ENCODE measurements around the gene FASN.

Gene FASN

DNA sequence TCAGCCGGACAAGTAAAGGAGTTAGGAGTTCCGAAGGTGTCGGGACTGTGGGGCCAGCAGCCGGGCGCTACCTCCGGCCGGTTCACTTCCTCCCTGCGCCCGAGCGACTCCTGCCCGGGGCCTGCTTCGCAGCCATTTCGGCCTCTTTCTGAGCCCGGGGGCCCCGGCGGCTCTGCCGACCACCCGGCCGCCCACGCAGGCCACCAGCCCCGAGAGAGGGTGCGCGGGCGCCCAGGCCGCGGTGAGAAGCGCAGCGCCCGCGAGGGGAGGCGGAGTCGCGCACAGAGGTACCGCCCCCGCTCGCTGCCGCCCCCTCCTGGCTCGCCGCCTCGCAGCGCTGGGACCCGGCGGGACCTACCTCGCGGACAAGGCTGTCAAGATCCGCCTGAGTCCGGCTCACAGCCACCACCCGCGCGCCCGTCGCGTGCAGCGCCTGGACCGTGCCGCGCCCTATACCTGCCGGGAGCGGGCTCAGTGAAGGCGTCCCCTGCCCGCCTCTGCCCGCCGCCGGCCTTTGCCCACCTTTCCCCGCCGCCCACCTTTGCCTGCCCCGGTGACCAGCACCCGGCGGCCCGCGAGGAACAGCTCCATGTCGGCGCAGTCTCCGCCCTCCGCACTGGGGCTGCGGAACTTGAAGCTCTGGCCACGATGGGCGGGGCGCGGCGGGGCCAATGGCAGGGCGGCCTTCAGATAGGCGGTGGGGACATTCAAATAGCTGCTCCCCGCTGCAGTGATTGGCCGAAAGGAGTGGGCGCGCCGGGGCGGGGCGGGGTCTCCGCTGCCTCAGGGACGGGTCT, 60.7 kb downstream of the FASN start, which contains the start of gene DCXR:
TSS of gene DCXR (minus strand) at position 606 of the 797 bp plus-strand sequence. CDS start at position 591, 15 bp downstream.
- DNase-seq, result peak; percentile 94 to 99

DNA sequence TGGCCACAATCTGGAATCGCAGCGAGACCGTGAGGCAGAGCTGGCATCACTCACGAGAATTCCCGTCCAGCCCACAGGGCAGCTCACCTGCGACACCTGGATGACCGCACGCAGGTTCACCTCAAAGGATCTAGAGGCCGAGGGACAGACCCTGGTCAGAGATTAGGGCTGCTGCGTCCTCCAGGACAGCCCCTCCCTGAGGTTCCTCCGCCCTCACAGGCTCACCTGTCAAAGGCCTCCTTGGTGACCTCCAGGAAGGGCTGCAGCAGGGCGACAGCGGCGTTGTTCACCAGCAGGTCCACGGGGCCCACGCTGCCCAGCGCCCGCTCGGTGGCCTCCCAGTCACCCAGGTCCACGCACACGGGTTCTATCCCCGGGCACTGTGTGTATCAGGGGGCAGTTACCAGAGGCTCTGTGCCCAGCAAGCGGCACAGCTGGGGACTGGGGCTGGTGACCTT, 61.4 kb downstream of the FASN start:
- no peak for DNase-seq

DNA sequence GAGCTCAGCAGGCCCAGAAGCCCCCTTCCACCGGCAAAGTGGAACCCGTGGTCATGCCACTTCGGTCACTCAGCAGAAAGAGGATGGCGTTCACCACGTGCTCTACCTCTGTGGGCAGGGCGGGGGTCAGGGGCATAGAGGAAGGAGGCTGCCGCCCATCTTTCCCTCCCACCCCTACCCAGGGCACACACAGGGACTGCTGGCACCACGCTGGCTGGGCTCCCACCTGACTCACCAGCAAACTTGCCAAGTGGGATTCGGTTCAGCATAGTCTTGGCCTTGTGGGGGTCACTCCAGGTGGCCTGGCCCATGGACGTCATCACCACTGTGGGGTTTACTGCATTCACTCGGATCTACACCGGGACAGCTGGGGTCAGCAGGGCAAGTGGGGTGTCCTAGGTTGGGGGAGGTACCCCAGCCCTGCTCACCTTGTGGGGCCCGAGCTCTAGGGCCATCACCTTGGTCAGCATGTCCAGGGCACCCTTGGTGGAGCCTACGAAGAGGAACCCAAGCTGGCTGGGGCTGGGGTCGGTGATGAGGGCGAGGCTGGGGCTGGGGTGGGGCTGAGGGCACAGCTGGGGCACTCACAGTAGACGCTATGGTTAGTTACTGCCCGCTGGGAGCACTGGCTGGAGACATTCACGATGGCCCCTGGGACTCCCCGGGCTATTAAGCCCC, 61.9 kb downstream of the FASN start:
- no peak for DNase-seq

DNA sequence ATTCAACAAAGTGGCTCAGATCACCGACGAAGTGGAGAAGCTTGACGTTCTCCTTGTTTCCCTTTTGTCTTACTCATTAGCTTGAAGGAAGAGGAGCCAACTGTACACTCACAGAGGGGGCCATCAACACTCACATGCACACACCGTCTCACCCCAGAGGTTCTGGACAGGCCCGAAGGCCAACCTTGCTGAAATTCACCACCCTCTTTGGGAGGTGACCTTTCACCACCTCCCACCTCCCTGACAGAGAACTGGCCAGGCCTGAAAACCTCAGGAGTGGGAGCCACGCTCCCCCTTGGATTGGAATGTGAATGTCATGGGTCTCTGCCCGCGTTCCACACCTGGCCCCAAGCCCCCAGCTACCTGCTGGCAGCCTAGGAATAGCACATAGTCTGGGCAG, 62.5 kb downstream of the FASN start:
- no peak for DNase-seq

DNA sequence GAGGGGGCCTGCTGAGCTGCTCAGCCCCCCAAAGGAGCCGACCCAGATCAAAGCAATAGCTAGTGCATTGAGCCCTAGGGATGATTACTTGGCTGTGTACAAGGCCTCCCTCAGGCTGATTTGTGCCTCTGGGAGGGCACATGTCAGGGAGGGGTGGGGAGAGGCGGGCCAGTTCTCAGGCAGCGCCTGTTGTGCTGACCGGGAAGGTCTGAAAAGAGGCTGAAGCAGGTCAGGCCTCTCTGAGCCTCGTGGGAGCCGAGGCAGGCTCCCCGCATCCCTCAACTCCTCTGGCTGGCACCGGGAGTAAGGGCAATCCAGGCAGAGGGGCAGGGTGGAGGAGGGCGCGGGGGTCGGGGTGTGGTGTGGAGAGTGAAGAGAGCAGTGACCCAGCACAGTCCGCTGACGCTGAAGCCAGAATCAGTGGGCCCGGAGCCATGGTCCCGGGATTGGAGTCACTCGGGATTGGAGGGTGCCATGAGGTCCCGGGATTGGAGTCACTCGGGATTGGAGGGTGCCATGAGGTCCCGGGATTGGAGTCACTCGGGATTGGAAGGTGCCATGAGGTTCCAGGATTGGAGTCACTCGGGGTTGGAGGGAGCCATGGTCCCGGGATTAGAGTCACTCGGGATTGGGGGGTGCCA, 63.5 kb downstream of the FASN start:
- no peak for DNase-seq

DNA sequence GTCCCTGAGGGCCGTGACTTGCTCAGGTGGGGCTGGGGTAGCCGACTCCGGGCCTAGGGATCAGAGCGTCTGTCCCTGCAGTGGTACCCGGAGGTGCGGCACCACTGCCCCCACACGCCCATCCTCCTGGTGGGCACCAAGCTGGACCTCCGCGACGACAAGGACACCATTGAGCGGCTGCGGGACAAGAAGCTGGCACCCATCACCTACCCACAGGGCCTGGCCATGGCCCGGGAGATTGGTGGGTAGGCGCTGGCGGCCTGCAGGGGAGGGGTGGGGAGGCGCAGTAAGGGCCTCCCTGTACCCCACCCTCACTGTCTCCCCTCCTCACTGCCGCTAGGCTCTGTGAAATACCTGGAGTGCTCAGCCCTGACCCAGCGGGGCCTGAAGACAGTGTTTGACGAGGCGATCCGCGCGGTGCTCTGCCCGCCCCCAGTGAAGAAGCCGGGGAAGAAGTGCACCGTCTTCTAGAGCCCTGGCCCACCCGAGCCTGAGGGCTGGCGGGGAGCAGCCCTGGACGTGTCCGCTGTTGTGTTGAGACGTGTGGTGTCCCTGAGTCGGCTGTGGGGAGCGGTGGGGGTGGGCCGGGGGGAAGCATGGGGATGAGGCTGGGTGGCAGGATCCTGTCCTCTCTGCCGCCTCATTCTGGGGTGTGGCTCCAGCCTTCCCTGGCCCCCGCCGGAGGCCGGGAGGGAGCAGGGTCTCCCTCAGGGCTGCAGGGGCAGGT, 64.5 kb downstream of the FASN start:
- DNase-seq, result no peak

DNA sequence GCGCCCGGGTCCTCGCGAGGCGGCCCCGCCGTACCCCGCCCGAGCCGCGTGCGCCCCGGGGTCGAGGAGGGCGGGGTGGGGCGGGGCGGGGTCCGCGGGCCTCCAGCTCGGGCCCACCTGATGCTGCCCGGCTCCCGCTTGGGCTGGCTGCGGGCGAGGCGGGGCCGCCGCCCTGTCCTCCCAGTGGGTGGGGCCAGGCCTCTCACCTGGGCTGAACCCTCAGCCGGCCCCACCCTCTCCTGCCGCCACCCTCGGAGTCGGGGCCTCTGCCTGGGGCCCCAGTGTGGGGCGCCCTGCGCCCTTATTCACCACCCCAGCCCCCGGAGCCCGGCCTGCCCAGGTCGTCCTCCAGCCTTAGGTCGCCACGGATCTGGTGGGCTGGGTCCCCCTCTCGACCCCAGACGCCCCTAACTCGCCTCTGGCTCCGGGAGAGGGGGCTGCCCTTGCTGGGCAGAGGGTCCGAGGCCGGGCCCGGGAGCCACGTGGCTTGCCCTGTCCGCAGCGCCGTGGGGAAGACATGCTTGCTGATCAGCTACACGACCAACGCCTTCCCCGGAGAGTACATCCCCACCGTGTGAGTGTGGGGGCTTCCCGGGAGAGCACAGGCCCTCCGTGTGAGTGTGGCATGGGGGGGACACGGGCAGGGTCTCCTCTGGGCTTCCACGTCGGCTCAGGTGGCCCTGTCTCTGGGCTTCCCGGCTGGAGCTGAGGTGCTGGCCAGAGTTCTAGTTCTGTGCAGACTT, 66.0 kb downstream of the FASN start:
- DNase-seq, result peak; percentile 22 to 86

DNA sequence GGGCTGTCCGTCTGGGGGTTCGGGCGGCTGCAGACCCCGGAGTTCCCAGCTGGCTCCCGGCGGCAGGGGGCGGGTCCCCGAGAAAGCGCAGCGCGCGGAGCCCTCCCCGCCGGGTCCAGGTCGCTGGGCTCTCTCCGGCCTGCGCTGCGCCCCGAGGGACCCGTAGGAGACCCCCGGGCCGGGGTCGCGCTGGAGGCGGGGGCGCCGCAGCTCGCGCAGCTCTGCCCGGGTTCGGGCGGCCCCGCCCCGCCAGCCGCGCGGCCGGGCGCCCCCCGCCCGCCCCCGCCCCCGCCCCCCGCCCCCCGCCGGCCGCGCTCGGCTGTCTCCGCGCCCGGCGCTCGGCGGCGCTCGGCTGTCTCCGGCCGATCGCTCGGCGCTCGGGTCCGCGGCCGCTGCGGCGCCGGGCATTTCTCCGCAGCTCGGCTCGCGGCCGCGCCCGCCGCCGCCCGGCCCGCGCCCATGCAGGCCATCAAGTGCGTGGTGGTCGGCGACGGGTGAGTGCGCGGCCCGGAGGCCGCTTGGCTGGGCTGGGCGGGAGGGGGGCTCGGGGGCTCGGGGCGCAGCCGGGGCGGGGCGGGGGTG, 66.6 kb downstream of the FASN start, which contains the start of gene RAC3:
TSS of gene RAC3 (plus strand) at position 376 of the 582 bp plus-strand sequence. CDS start at position 460, 84 bp downstream.
- peak in 1 of 2 experiments; percentile 79 for DNase-seq

DNA sequence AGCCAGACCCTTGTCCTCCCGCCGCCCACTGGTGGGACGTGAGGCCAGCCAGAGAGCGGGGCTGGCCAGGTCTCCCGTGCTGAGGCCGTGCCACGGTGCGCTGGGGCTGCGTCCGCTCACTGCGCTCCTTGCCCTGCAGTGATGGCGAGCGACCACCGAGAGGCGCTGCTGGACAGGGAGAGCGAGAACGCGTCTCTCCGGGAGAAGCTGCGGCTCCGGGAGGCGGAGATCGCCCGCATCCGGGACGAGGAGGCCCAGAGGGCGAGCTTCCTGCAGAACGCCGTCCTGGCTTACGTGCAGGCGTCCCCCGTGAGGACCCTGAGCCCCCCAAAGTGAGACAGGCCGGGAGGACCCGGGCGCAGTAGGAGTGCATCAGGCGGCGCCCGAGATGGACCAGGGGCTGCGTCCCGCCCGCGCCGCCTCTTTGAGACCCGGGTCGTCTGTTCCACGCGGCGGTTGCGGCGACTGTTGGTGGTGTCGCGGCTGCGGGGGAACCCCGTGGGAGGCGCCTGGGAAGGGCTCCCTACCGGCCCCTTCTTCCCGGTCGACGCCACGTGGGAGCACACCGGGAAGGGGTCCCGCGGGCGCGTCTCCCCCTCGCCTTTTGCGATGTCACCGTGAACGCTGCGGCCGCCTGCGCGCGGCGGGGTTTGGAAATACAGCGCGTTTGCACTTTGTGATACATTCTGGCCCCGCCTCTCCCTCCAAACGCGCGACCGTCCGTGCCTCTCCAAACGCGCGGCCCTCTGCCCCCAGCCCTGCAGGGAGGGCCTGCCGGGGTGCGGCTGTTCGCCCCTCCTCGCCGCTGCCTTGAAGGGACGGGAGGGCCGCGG, 67.3 kb downstream of the FASN start:
- DNase-seq, result peak; percentile 69 to 92

DNA sequence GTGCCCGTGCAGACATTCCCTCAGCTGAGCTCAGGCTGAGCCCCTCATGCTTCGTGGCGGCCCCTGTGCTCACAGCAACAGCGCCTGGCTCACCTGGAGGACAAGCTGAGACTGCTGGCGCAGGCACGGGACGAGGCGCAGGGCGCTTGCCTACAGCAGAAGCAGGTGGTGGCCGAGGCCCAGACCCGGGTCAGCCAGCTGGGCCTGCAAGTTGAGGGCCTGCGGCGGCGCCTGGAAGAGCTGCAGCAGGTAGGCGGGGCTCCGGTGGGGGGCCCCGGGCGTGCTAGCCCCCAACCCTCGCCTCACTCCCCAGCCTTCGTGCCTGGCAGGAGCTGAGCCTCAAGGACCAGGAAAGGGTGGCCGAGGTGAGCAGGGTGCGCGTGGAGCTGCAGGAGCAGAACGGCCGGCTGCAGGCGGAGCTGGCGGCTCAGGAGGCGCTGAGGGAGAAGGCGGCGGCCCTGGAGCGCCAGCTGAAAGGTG, 68.0 kb downstream of the FASN start:
- no peak for DNase-seq

DNA sequence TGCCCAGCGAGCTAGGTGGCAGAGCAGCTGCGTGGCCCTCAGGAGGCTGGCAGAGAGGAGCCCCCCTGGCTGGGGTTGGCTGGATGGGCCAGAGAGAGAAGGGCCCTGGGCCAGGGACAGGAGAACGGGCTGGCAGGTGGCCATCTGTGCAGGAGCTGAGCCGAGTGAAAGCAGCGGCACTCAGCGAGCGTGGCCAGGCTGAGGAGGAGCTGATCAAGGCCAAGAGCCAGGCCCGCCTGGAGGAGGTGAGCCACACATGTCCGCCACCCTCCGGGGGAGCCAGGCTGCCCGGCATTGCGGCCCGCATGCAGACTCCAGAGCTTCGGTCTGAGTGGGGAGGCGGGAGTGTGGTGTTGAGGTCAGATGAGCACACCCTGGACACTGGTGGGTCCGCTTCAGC, 68.6 kb downstream of the FASN start:
- no peak for DNase-seq

DNA sequence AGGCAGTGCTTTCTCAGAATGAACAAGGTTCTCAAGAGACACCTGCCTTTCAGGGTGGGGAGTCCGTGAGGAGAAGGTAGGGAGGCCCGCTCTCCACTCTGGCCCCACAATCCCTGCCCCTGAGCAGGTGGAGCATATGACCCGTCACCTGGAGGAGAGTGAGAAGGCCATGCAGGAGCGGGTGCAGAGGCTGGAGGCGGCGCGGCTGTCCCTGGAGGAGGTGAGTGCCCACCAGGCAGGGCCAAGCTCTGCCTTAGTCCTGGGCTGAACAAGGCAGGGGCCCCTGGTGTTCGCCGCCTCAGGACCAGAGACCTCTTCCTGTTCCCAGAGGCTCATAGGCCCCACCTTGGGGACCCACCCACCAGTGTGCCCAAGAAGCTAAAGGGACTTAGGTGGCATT, 69.1 kb downstream of the FASN start:
- no peak for DNase-seq

All from NCI-H526 (cell line).